ENCODE data around the gene CAMLG.

DNA sequence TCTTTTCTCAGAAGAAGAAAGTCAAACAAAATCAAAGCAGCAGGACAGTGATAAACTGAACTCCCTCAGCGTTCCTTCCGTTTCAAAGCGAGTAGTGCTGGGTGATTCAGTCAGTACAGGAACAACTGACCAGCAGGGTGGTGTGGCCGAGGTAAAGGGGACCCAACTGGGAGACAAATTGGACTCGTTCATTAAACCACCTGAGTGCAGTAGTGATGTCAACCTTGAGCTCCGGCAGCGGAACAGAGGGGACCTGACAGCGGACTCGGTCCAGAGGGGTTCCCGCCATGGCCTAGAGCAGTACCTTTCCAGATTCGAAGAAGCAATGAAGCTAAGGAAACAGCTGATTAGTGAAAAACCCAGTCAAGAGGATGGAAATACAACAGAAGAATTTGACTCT is 2.7 kb downstream of the CAMLG start:
- TF ChIP-seq, protein P1, sequence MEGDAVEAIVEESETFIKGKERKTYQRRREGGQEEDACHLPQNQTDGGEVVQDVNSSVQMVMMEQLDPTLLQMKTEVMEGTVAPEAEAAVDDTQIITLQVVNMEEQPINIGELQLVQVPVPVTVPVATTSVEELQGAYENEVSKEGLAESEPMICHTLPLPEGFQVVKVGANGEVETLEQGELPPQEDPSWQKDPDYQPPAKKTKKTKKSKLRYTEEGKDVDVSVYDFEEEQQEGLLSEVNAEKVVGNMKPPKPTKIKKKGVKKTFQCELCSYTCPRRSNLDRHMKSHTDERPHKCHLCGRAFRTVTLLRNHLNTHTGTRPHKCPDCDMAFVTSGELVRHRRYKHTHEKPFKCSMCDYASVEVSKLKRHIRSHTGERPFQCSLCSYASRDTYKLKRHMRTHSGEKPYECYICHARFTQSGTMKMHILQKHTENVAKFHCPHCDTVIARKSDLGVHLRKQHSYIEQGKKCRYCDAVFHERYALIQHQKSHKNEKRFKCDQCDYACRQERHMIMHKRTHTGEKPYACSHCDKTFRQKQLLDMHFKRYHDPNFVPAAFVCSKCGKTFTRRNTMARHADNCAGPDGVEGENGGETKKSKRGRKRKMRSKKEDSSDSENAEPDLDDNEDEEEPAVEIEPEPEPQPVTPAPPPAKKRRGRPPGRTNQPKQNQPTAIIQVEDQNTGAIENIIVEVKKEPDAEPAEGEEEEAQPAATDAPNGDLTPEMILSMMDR (IDR thresholded peaks at IDR 0.05; ENCODE audit: low read depth, low read length) = no peak
- no peak for TF ChIP-seq POLR2A (IDR thresholded peaks at IDR 0.05; ENCODE audit: extremely low read depth, insufficient read length)
